Measurements from ENCODE around the gene JMJD8. TPM values are rescaled to one million over a fixed set of nuclear protein-coding genes. Genes with fewer than 3 reads are reported as not detected.
A peak's percentile ranks its signal among the peaks of the same experiment; 100 is the strongest.

The JMJD8 gene
- total RNA-seq, 2 experiments from 2014 or later: 22.0 to 23.6 TPM

- Histone ChIP-seq H3K27me3 (ENCODE audit: control insufficient read depth in 1 of 2, insufficient read depth in 2 of 2, low read length in 2 of 2) (no peaks in the 10 kb centered on the region), H3K27ac (ENCODE audit: low read depth in 1 of 2, low read length in 2 of 2) (no peak overlapping the region), H3K9me3 (ENCODE audit: control insufficient read depth in 1 of 2, insufficient read depth in 1 of 2, low read length in 2 of 2) (no peaks in the 10 kb centered on the region), H3K36me3 (ENCODE audit: insufficient read depth, low read length) (peaks cover 29% of the 10 kb centered on the region), H3K4me1 (ENCODE audit: insufficient read depth, low read length) (peaks cover 65% of the 10 kb centered on the region), H3K4me3 (ENCODE audit: low read length) (no peak overlapping the region)
- DNase-seq: peak in 1 of 14 experiments; percentile 51
- TF ChIP-seq CTCF (IDR thresholded peaks at IDR 0.05): no peak
- CTCF ChIA-PET: no interaction called here
- peak overlapping the region; percentile 83 for H3K4me3 Mint-ChIP-seq
- H3K27me3 Mint-ChIP-seq: no peaks in the 10 kb centered on the region
- intact Hi-C loops (cut with DNase I, micrococcal nuclease): no loop called here
- no peaks in the 10 kb centered on the region for H3K9me3 Mint-ChIP-seq
- H3K27ac Mint-ChIP-seq: peak overlapping the region; percentile 69
- POLR2A ChIA-PET: interaction anchor here (2.5 to 4.8 kb wide), 2 partner anchors 12 to 15 kb away, joined by 12 to 55 read pairs; partner anchors contain the start of gene RHOT2
- H3K4me1 Mint-ChIP-seq (ENCODE audit: low read depth): peaks cover 15% of the 10 kb centered on the region
- H3K36me3 Mint-ChIP-seq (ENCODE audit: low read depth): peaks cover 19% of the 10 kb centered on the region
- ATAC-seq (ENCODE audit: poor library complexity): no peak
Measured at GRCh38 chr16:682493-683395, 1.4 kb downstream of the JMJD8 start.

- Mint-ChIP-seq H3K9me3 (no peaks in the 10 kb centered on the region), H3K36me3 (ENCODE audit: low read depth) (peaks cover 19% of the 10 kb centered on the region), H3K27me3 (no peaks in the 10 kb centered on the region), H3K27ac (peak overlapping the region; percentile 70), H3K4me1 (ENCODE audit: low read depth) (peaks cover 17% of the 10 kb centered on the region), H3K4me3 (peak overlapping the region; percentile 83)
- POLR2A ChIA-PET: interaction anchor here (1.2 to 4.8 kb wide), 8 partner anchors 8 to 299 kb away, joined by 3 to 55 read pairs (median 6); partner anchors contain the start of genes METTL26, RHOT2, SOX8 and WDR24
- peaks cover 27% of the 10 kb centered on the region for H3K36me3 ChIP-seq (ENCODE audit: insufficient read depth, low read length)
- H3K27ac ChIP-seq (ENCODE audit: low read depth in 1 of 2, low read length in 2 of 2): no peak overlapping the region
- intact Hi-C loops (cut with DNase I, micrococcal nuclease): no loop called here
- H3K4me1 ChIP-seq (ENCODE audit: insufficient read depth, low read length): peaks cover 71% of the 10 kb centered on the region
- peaks cover 0 to 1% of the 10 kb centered on the region in 2 experiments for H3K27me3 ChIP-seq (ENCODE audit: control insufficient read depth in 1 of 2, insufficient read depth in 2 of 2, low read length in 2 of 2)
- H3K9me3 ChIP-seq (ENCODE audit: control insufficient read depth in 1 of 2, insufficient read depth in 1 of 2, low read length in 2 of 2): no peaks in the 10 kb centered on the region
- H3K4me3 ChIP-seq (ENCODE audit: low read length): no peak overlapping the region
- CTCF ChIA-PET: no interaction called here
- no peak for TF ChIP-seq CTCF (IDR thresholded peaks at IDR 0.05)
- ATAC-seq (ENCODE audit: poor library complexity): no peak
- peak in 1 of 14 experiments; percentile 42 for DNase-seq
Measured at GRCh38 chr16:681746-682427, 2.2 kb downstream of the JMJD8 start.

- CTCF ChIA-PET: no interaction called here
- Histone ChIP-seq H3K4me1 (ENCODE audit: insufficient read depth, low read length) (peaks cover 74% of the 10 kb centered on the region), H3K27ac (ENCODE audit: low read depth in 1 of 2, low read length in 2 of 2) (peak overlapping the region; percentile 41 to 53), H3K27me3 (ENCODE audit: control insufficient read depth in 1 of 2, insufficient read depth in 2 of 2, low read length in 2 of 2) (peaks cover 5% of the 10 kb centered on the region in 2 experiments), H3K9me3 (ENCODE audit: control insufficient read depth in 1 of 2, insufficient read depth in 1 of 2, low read length in 2 of 2) (no peaks in the 10 kb centered on the region), H3K36me3 (ENCODE audit: insufficient read depth, low read length) (peaks cover 20% of the 10 kb centered on the region), H3K4me3 (ENCODE audit: low read length) (peak overlapping the region; percentile 76)
- no peaks in the 10 kb centered on the region for H3K9me3 Mint-ChIP-seq
- H3K27ac Mint-ChIP-seq: peak overlapping the region; percentile 70
- peaks cover 20% of the 10 kb centered on the region for H3K4me1 Mint-ChIP-seq (ENCODE audit: low read depth)
- POLR2A ChIA-PET: interaction anchor here (1.0 to 4.8 kb wide), 14 partner anchors 8 to 1524 kb away, joined by 3 to 55 read pairs (median 5); partner anchors contain the start of genes ANTKMT, METTL26, MLST8 and RHOT2
- H3K4me3 Mint-ChIP-seq: peak overlapping the region; percentile 83
- TF ChIP-seq CTCF (IDR thresholded peaks at IDR 0.05): no peak
- H3K36me3 Mint-ChIP-seq (ENCODE audit: low read depth): peaks cover 19% of the 10 kb centered on the region
- DNase-seq (no peak), ATAC-seq (ENCODE audit: poor library complexity) (no peak)
- intact Hi-C loops (cut with DNase I, micrococcal nuclease): no loop called here
- H3K27me3 Mint-ChIP-seq: no peaks in the 10 kb centered on the region
Measured at GRCh38 chr16:680967-681745, 3.0 kb downstream of the JMJD8 start.

All from CD4-positive, alpha-beta T cell (primary cell).